Stimulated activated CD8-positive, alpha-beta memory T cell treated with anti-CD3 and anti-CD28 coated beads, Interleukin-7, amount 100 ng/mL, for 24 hours (primary cell): ENCODE data around the gene MACF1.

Source experiments
- DNase-seq: peaks from one replicate; pipeline ENCODE4 v3.0.0-alpha.2; 2020; ENCODE audit warnings: low read depth

Gene MACF1

GRCh38 chr1:39261712-39262221 lies 57.3 kb downstream of the MACF1 start:
- no peak for DNase-seq

GRCh38 chr1:39262802-39263201 lies 58.3 kb downstream of the MACF1 start:
- DNase-seq = no peak

- DNase-seq = no peak
Observed at GRCh38 chr1:39266269-39266668, 61.8 kb downstream of the MACF1 start.

GRCh38 chr1:39266792-39267191 lies 62.3 kb downstream of the MACF1 start:
- DNase-seq = no peak

GRCh38 chr1:39268112-39268581 lies 63.7 kb downstream of the MACF1 start:
- DNase-seq = no peak

GRCh38 chr1:39268906-39269305 lies 64.4 kb downstream of the MACF1 start:
- no peak for DNase-seq

- no peak for DNase-seq
Observed at GRCh38 chr1:39269349-39269748, 64.9 kb downstream of the MACF1 start.

- DNase-seq = no peak
Observed at GRCh38 chr1:39269791-39270342, 65.4 kb downstream of the MACF1 start.

GRCh38 chr1:39270368-39270767 lies 65.9 kb downstream of the MACF1 start:
- DNase-seq = no peak

- no peak for DNase-seq
Observed at GRCh38 chr1:39272027-39272797, 67.7 kb downstream of the MACF1 start.

- no peak for DNase-seq
Observed at GRCh38 chr1:39272798-39273469, 68.4 kb downstream of the MACF1 start.

- no peak for DNase-seq
Observed at GRCh38 chr1:39275836-39276507, 71.5 kb downstream of the MACF1 start.

GRCh38 chr1:39277879-39278278 lies 73.4 kb downstream of the MACF1 start:
- no peak for DNase-seq

GRCh38 chr1:39282537-39283216 lies 78.2 kb downstream of the MACF1 start:
- DNase-seq = no peak

- DNase-seq = no peak
Observed at GRCh38 chr1:39283858-39284257, 79.4 kb downstream of the MACF1 start.

GRCh38 chr1:39287541-39287940 lies 83.0 kb downstream of the MACF1 start:
- DNase-seq = no peak

- no peak for DNase-seq
Observed at GRCh38 chr1:39288735-39289465, 84.4 kb downstream of the MACF1 start.

GRCh38 chr1:39292401-39292800 lies 87.9 kb downstream of the MACF1 start:
- DNase-seq = no peak

GRCh38 chr1:39293375-39294070 lies 89.0 kb downstream of the MACF1 start:
- no peak for DNase-seq

GRCh38 chr1:39294531-39294930 lies 90.0 kb downstream of the MACF1 start:
- DNase-seq = no peak

- no peak for DNase-seq
Observed at GRCh38 chr1:39295901-39296300, 91.4 kb downstream of the MACF1 start.
